G401 (cell line): ENCODE measurements around the gene RXFP2. TPM values are rescaled to one million over a fixed set of nuclear protein-coding genes. Genes with fewer than 3 reads are reported as not detected.

Experiments
- DNase-seq: peaks from one replicate; pipeline ENCODE4 v3.0.0-alpha.2; 2015; ENCODE audit warnings: low spot score
- in situ Hi-C: cut with HindIII; loops from 2 replicates; pipeline ENCODE4 v1.10.0; 2016; ENCODE audit warnings: low sequenced_read_pairs, mixed read lengths
- total RNA-seq: library from RNA; depleted of rRNA; stranded (reverse); fragments of >200 nt; shearing (Covaris generic); gene quantifications from 2 replicates; pipeline ENCODE4 v1.2.3, GENCODE V29; 2014

Gene RXFP2
- total RNA-seq, 1 experiment from 2014 or later: not detected

DNA sequence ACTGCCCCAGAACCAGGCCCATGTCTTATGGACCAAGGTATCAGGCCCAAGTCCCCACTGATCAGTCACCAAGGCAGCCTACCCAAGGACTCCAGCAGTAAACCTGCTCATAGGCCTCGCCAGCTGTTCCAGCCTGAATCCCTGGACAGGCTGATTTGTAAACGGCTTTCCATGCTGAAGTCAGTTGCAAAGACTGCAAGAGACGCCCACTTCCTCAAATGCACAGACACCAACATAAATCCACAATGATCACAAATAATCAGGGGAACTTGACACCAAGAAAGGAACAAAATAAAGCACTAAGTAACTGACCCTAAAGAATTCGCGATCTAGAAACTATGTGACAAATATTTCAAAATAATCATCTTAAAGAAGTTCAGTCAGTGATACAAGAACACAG is 75.2 kb downstream of the RXFP2 start:
- DNase-seq: no peak
- in situ Hi-C loops: no loop called here

DNA sequence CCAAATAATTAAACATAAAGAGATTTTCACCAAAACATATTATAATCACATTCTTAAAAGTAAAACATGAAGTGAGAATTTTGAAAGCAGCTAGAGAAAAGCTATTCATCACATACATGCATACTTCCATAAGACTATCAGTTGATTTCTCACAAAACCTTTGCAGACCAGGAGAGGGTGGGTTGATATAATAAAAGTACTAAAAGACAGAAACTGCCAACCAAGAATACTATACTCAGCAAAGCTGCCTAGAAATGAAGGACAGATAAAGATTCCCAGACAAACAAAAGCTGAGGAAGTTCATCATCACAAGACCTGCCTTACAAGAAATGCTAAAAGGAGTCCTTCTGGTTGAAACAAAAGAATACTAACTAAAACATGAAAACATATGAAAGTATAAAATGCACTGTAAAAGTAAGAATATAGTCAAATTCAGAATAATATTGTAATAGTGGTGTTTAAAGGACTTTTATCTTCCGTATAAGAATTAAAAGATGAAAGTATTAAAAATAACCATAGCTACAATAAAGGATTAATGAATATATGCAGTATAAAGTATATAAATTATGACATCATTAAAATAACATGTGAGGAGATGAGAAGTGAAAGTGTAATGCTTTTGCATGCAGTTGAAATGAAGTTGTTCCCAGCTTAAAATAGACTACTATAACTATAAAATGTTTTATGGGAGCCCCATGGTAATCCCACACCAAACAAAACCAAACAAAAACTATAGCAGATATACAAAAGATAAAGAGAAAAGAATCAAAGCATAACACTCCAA is 76.2 kb downstream of the RXFP2 start:
- in situ Hi-C loops: no loop called here
- no peak for DNase-seq

DNA sequence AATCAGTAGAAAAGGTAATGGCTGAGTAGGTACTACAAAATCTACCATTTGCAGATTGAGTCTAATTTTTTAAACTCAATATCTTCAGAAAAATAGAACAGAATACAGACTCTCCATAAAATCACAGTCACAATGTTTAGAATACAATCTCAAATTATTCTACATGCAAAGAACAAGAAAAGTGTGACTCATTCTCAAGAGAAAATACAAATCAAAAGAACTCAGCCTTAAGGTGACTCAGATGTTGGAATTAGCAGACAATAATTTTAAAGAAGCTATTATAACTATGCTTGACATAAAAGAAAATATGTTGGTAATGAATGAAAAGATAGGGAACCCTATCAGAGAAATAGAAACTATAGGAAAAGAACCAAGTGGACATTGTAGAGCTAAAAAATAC is 78.9 kb downstream of the RXFP2 start:
- in situ Hi-C loops: no loop called here
- no peak for DNase-seq

DNA sequence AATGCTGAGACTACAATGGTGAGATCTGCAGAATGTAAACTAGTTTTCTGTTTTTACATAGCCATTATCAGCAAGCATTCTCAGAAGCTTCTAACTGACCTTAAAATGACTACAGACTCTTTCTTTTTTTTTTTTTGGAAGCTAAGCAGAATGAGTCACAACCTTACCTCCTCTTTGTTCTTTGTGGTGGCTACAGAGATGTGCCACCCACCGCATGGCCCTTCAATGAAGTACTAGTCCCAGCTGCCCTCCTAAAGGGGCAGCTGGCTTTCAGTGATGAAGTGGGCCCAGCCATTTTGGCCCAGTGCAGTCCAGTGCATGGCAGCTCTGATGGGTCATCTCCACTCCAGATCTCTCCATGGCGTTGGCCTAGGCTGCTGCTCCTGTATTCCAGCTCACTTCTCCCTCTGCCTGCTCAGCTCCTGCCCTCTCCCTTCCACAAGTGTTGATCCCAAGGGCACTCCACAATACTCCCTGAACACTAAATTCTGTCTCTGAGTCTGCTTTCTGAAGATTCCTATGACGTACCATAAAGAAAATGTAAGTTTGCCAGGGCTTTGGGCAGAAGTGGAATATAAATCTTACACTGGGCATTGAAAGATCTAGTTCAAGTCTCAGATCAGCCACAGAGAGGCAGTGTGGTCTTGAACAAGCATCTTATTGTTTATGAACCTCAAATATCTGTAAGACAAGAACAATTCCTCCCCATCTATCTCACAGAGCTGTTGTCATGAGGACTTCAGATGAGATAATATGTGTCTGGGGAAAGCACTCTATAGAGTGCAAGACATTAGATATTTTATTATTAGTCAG is 85.6 kb downstream of the RXFP2 start:
- in situ Hi-C loops: no loop called here
- DNase-seq: peak; percentile 68

DNA sequence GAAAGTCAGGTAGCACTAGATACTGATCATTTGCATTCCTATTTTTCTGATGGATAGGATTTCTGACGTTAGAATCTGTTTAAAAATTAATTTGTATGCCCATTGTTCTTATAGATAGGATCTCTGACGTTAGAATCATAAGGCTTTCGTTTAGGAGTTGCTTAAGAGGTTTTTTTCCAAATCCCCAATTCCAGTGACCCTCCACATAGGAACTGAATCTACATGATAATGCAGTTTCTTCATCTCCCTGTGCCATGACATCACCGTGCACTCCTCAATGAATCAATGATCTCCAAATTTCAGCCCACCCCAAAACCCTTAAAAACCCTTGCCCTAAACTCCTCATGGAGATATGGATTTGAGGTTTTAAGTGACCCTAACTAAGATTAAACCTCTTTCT is 87.2 kb downstream of the RXFP2 start:
- in situ Hi-C loops: no loop called here
- no peak for DNase-seq

DNA sequence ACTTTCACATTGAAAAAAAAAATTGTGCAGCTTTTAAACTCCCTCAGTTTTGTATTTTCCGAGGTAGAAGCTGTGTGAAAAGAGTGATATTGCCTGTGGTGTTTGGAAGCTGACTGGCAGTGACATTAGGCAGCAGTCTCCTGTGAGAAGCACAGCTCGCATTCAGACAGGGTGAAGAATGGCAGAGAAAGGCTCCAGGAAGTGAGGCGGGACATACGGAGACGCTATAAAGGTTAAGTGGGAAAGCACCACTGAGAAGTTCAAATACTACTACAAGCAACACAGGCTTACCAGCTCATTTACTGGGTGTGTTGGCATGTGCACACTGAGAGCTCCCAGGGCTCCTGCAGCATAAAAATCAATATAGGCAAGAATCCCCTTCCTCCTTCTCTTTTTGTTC is 88.4 kb downstream of the RXFP2 start:
- no peak for DNase-seq
- in situ Hi-C loops: no loop called here

DNA sequence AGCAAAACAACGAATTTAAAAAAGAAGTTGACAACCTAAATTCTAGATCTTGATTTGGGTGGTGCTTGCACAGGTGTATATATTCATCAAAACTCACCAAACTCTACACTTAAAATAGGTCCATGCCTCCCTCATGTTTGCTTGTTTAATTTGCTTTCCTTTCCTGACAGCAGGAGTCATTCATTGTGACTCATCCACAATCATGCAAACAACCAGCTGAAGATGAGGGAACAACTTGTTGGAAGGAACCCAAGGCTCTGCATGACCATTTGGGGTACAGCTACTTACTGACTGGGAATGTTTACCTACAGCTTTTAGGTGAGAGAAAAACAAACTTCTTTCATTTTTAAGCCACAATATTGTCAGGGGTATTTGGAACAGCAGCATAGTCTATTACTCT is 96.6 kb downstream of the RXFP2 start:
- in situ Hi-C loops: no loop called here
- peak; percentile 29 for DNase-seq

DNA sequence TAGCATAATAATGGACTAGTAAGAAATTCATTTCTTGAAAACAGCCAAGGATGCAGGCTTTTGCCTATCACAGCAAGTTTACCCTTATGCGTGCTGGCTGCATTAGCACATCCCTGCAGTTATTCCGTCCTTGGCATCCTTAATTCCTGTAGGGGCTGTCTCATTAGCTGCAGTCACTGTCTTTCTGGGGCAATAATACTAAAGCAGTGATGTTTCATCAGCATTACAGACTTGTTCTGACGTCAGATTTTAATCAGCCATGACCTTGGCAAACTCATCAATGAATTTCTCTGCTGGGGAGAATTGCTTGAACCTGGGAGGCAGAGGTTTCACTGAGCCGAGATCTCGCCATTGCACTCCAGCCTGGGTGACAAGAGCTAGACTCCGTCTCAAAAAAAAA is 103.7 kb downstream of the RXFP2 start:
- no peak for DNase-seq
- in situ Hi-C loops: no loop called here

DNA sequence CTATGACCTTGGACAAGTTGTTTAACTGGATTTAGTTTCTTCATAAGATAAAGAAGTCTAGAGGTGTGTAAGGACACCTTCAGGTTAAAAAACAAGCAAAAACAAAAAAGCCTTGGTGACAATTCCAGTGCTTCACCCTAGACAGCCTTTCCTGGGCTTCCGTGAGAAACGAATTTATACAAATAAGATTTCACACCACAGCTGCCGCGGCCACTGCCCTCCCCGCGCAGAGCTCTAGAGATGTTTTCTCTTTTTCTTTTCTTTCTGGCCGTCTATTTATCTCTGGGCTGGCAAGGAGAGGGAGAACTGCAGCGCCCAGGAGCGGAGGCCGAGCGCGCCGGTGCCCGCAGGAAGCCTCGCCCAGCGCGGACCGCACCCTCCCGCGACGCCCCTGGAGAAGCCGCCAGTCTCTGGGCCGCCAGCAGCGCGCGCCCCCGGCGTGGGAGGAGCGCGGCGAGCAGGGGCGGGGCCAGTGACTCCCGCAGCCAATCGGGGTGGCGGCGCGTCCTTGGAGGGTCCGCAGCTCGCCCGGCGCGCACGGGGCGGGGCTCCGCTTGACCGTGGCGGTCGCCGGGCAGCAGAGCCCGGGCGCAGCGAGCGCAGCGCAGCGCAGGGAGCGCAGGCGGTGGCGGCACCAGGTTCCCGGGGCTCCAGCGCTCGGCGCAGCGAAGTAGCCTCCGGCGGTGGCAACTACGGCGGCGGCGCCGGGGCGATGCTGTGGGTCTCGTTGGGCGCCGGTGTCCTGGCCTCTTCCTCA is 107.0 kb downstream of the RXFP2 start:
- in situ Hi-C loops: no loop called here
- peak; percentile 90 for DNase-seq

DNA sequence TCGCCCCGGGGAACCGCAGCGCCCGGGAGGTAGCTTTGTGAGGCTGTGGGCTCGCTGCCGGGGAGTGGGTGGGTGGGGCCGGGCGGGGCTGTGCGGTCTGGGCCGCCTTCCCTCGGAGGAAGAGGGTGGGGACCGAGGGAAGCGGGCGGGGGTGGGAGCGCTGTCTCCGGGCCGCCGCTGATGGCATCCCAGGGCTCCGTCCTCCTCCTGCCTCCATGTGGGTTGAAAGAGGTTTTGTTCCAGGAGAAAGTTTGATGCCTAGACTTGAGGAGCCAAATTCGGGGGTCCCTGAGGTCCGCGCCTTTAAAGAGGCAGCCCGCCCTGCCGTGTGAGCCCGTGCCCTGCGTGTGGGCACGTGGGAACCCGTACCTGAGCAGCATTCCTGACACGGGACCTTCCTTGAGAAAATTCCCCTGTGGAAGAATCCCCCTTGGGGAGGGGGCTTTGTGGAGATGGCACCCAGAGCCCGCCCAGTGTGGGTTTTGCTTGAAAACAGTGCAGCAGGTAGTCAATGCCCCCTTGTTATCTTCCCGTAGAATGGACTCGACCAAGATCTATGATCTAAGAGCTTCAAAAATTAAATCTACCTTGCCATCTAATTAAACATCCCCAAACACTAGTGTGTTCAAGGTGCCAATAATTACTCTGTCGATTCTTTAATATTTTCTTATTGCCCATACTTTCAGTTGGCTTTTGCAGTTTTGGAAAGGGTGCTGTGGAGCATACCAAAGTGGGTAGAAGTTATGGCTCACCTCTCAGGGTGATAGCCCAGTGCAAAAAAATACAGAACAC is 107.8 kb downstream of the RXFP2 start:
- peak; percentile 47 for DNase-seq
- in situ Hi-C loops: no loop called here

DNA sequence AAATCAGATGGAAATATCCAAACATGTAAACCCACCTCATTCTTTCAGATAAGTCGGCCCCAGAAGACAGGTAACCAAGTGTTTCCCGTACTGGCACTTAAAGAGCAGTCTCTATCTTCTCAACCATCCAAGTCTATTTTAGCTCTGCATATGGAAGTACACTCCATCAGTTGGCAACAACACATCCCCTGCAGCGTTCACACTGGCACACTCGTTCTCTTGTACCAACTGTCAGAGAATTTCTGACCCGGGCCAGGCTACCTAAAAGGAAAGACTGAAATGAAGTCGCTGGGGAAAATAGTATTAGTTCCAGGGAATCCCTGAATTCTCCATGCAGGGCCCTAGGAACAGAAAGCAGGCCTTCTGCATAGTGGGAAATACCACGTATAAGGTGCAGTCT is 109.3 kb downstream of the RXFP2 start:
- in situ Hi-C loops: no loop called here
- DNase-seq: peak; percentile 97

DNA sequence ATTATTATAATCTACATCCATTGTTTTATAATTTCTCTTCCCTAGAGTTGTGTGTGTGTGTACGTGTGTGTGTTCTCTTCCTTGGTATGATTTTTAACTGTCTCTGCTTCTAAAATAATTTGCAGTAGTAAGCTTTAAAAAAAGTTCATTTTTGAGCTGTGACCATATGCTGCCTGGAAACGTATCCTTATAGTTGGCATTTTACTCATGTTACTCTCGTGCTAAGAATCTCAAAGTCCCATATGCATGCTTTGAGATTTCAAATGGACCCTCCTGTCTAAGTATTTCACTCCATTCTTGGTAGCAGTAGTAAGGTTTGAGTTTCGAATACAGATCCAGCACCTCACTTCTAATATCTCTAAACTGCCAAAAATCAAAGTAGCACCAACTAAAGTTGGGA is 109.9 kb downstream of the RXFP2 start:
- in situ Hi-C loops: no loop called here
- no peak for DNase-seq

DNA sequence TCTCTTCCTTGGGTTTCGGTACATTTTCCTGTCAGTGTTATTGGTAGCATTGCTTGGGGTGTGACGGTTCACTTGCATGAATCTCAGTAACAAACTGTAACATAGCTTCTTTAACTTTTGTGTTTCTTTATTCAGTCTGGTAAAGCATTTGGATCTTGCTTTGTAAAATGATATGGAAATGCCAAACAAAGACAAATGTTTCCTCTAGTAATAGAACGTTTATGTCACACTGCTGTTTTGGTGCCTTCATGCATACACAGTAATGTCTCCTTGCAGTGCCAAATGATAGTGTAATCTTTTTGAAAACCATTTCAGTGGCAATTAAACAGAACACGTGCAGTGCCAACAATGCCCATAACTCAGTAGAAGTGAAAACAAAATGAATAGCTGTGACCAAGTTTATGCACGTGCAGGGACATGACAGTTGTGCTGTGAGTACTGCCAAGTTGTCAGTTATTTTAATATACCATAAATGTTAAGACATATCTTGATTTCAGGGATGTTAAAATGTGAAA is 110.8 kb downstream of the RXFP2 start:
- peak; percentile 68 for DNase-seq
- in situ Hi-C loops: no loop called here

DNA sequence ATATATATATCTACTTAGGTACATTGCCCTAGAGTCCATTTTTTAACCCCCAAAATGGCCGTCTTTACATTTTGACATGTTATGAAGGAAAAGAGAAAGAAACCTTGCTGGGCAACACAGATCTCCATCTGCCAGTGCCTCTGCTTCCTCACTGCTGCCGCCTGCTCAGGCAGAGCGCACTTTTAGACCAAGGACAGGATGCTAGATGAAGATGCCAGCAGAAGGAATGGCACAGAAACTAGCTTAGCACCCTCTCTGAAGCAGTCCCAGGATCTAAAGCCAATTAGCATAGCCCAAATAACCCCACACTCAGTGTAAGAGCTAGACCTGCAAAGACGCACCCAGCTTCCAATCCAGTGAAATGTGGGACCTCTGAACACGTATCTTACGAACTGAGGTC is 111.9 kb downstream of the RXFP2 start:
- in situ Hi-C loops: no loop called here
- DNase-seq: peak; percentile 93
